ENCODE results near the gene SARS2. TPM values are rescaled to one million over a fixed set of nuclear protein-coding genes. Genes with fewer than 3 reads are reported as not detected.
A peak's percentile ranks its signal among the peaks of the same experiment; 100 is the strongest.

Gene SARS2
- 20.4 and 22.1 TPM in 2 replicates for polyA plus RNA-seq (2013)

- Histone ChIP-seq H3K79me1 (ENCODE audit: low read length) (peaks cover 8% of the 10 kb centered on the region), H3K23ac (ENCODE audit: low read length) (no peak within 1 kb of the TSS), H2AFZ (ENCODE audit: insufficient read depth, low read length, poor library complexity) (peak within 1 kb of the TSS; percentile 78), H3K4me2 (ENCODE audit: low read length) (peak within 1 kb of the TSS; percentile 86), H3K18ac (ENCODE audit: low read length) (peak within 1 kb of the TSS; percentile 68), H2BK12ac (ENCODE audit: low read length) (no peak within 1 kb of the TSS), H3K4me1 (ENCODE audit: control insufficient read depth in 1 of 2, insufficient read depth in 2 of 2, low read length in 2 of 2) (peaks cover 7 to 11% of the 10 kb centered on the region in 2 experiments), H4K91ac (ENCODE audit: low read depth, low read length) (peak within 1 kb of the TSS; percentile 80), H2BK120ac (ENCODE audit: insufficient read depth, low read length, poor library complexity) (peak within 1 kb of the TSS; percentile 59), H3K27ac (ENCODE audit: low read depth, low read length) (peak within 1 kb of the TSS; percentile 82), H3K9ac (ENCODE audit: low read length) (peak within 1 kb of the TSS; percentile 92), H4K12ac (ENCODE audit: low read depth, low read length) (peak within 1 kb of the TSS; percentile 55), H3K4ac (ENCODE audit: low read depth, low read length) (peak within 1 kb of the TSS; percentile 80), H3K4me3 (ENCODE audit: low read depth, low read length) (peak within 1 kb of the TSS; percentile 89), H4K8ac (ENCODE audit: low read depth, low read length) (peak within 1 kb of the TSS; percentile 98), H3K14ac (ENCODE audit: low read length) (peak within 1 kb of the TSS; percentile 10), H3K79me2 (ENCODE audit: control insufficient read depth, insufficient read depth, low read length, poor library complexity) (peaks cover 10% of the 10 kb centered on the region), H2AK5ac (ENCODE audit: low read length) (peak within 1 kb of the TSS; percentile 65), H3K36me3 (ENCODE audit: control insufficient read depth in 1 of 2, insufficient read depth in 2 of 2, low read length in 2 of 2) (peaks cover 24 to 27% of the 10 kb centered on the region in 2 experiments), H3K9me3 (ENCODE audit: insufficient read depth, low read depth, low read length) (peaks cover 7% of the 10 kb centered on the region), H2BK5ac (ENCODE audit: low read depth, low read length, poor library complexity) (peak within 1 kb of the TSS; percentile 64), H3K27me3 (ENCODE audit: insufficient read depth, low read length) (no peaks in the 10 kb centered on the region)
- peak; percentile 93 to 98 for DNase-seq
- no CpG with 5 or more reads among the region's 49 CpGs for WGBS (ENCODE audit: extremely low coverage, insufficient coverage, insufficient read length)
Measured at GRCh38 chr19:38929929-38930775, at the start of gene SARS2. SARS2 (minus strand) TSS chr19:38930763; CDS start chr19:38930736, 27 bp downstream.

GRCh38 chr19:38979812-38980211 is 49.2 kb upstream of the SARS2 start:
- Histone ChIP-seq H2AFZ (ENCODE audit: insufficient read depth, low read length, poor library complexity) (no peak overlapping the region), H3K14ac (ENCODE audit: low read length) (no peak overlapping the region), H2BK12ac (ENCODE audit: low read length) (no peak overlapping the region), H4K8ac (ENCODE audit: low read depth, low read length) (no peak overlapping the region), H3K9me3 (ENCODE audit: insufficient read depth, low read depth, low read length) (peaks cover 6% of the 10 kb centered on the region), H2AK5ac (ENCODE audit: low read length) (no peak overlapping the region), H3K4me3 (ENCODE audit: low read depth, low read length) (no peak overlapping the region), H3K27ac (ENCODE audit: low read depth, low read length) (no peak overlapping the region), H3K9ac (ENCODE audit: low read length) (no peak overlapping the region), H4K12ac (ENCODE audit: low read depth, low read length) (no peak overlapping the region), H3K23ac (ENCODE audit: low read length) (no peak overlapping the region), H3K79me1 (ENCODE audit: low read length) (peaks cover 9% of the 10 kb centered on the region), H4K91ac (ENCODE audit: low read depth, low read length) (no peak overlapping the region), H3K4me2 (ENCODE audit: low read length) (no peak overlapping the region), H3K4ac (ENCODE audit: low read depth, low read length) (no peak overlapping the region), H3K36me3 (ENCODE audit: control insufficient read depth in 1 of 2, insufficient read depth in 2 of 2, low read length in 2 of 2) (no peaks in the 10 kb centered on the region), H2BK5ac (ENCODE audit: low read depth, low read length, poor library complexity) (no peak overlapping the region), H2BK120ac (ENCODE audit: insufficient read depth, low read length, poor library complexity) (no peak overlapping the region), H3K18ac (ENCODE audit: low read length) (no peak overlapping the region), H3K27me3 (ENCODE audit: insufficient read depth, low read length) (no peaks in the 10 kb centered on the region), H3K79me2 (ENCODE audit: control insufficient read depth, insufficient read depth, low read length, poor library complexity) (no peaks in the 10 kb centered on the region), H3K4me1 (ENCODE audit: control insufficient read depth in 1 of 2, insufficient read depth in 2 of 2, low read length in 2 of 2) (peaks cover 7 to 9% of the 10 kb centered on the region in 2 experiments)
- no CpG with 5 or more reads among the region's 5 CpGs for WGBS (ENCODE audit: extremely low coverage, insufficient coverage, insufficient read length)
- no peak for DNase-seq

- Histone ChIP-seq H4K8ac (ENCODE audit: low read depth, low read length) (no peak overlapping the region), H2BK12ac (ENCODE audit: low read length) (no peak overlapping the region), H3K36me3 (ENCODE audit: control insufficient read depth in 1 of 2, insufficient read depth in 2 of 2, low read length in 2 of 2) (no peaks in the 10 kb centered on the region), H4K91ac (ENCODE audit: low read depth, low read length) (no peak overlapping the region), H3K79me1 (ENCODE audit: low read length) (peaks cover 9% of the 10 kb centered on the region), H3K4me2 (ENCODE audit: low read length) (no peak overlapping the region), H4K12ac (ENCODE audit: low read depth, low read length) (no peak overlapping the region), H3K14ac (ENCODE audit: low read length) (no peak overlapping the region), H3K9ac (ENCODE audit: low read length) (no peak overlapping the region), H2BK120ac (ENCODE audit: insufficient read depth, low read length, poor library complexity) (no peak overlapping the region), H3K79me2 (ENCODE audit: control insufficient read depth, insufficient read depth, low read length, poor library complexity) (no peaks in the 10 kb centered on the region), H3K9me3 (ENCODE audit: insufficient read depth, low read depth, low read length) (peaks cover 6% of the 10 kb centered on the region), H3K4me3 (ENCODE audit: low read depth, low read length) (no peak overlapping the region), H2AK5ac (ENCODE audit: low read length) (no peak overlapping the region), H3K18ac (ENCODE audit: low read length) (no peak overlapping the region), H3K23ac (ENCODE audit: low read length) (no peak overlapping the region), H3K27me3 (ENCODE audit: insufficient read depth, low read length) (no peaks in the 10 kb centered on the region), H2BK5ac (ENCODE audit: low read depth, low read length, poor library complexity) (no peak overlapping the region), H2AFZ (ENCODE audit: insufficient read depth, low read length, poor library complexity) (no peak overlapping the region), H3K27ac (ENCODE audit: low read depth, low read length) (no peak overlapping the region), H3K4ac (ENCODE audit: low read depth, low read length) (no peak overlapping the region), H3K4me1 (ENCODE audit: control insufficient read depth in 1 of 2, insufficient read depth in 2 of 2, low read length in 2 of 2) (peaks cover 7 to 9% of the 10 kb centered on the region in 2 experiments)
- no CpG with 5 or more reads among the region's 3 CpGs for WGBS (ENCODE audit: extremely low coverage, insufficient coverage, insufficient read length)
- no peak for DNase-seq
Measured at GRCh38 chr19:38978326-38978689, 47.7 kb upstream of the SARS2 start.

- Histone ChIP-seq H4K12ac (ENCODE audit: low read depth, low read length) (no peak overlapping the region), H3K4me3 (ENCODE audit: low read depth, low read length) (no peak overlapping the region), H3K9me3 (ENCODE audit: insufficient read depth, low read depth, low read length) (peaks cover 6% of the 10 kb centered on the region), H2BK12ac (ENCODE audit: low read length) (no peak overlapping the region), H2AFZ (ENCODE audit: insufficient read depth, low read length, poor library complexity) (no peak overlapping the region), H3K79me1 (ENCODE audit: low read length) (peaks cover 9% of the 10 kb centered on the region), H4K91ac (ENCODE audit: low read depth, low read length) (no peak overlapping the region), H3K27ac (ENCODE audit: low read depth, low read length) (no peak overlapping the region), H3K14ac (ENCODE audit: low read length) (no peak overlapping the region), H3K9ac (ENCODE audit: low read length) (no peak overlapping the region), H3K4ac (ENCODE audit: low read depth, low read length) (no peak overlapping the region), H3K18ac (ENCODE audit: low read length) (no peak overlapping the region), H3K79me2 (ENCODE audit: control insufficient read depth, insufficient read depth, low read length, poor library complexity) (no peaks in the 10 kb centered on the region), H3K27me3 (ENCODE audit: insufficient read depth, low read length) (no peaks in the 10 kb centered on the region), H2BK5ac (ENCODE audit: low read depth, low read length, poor library complexity) (no peak overlapping the region), H2AK5ac (ENCODE audit: low read length) (no peak overlapping the region), H3K4me1 (ENCODE audit: control insufficient read depth in 1 of 2, insufficient read depth in 2 of 2, low read length in 2 of 2) (peaks cover 7 to 9% of the 10 kb centered on the region in 2 experiments), H3K23ac (ENCODE audit: low read length) (no peak overlapping the region), H3K4me2 (ENCODE audit: low read length) (no peak overlapping the region), H3K36me3 (ENCODE audit: control insufficient read depth in 1 of 2, insufficient read depth in 2 of 2, low read length in 2 of 2) (no peaks in the 10 kb centered on the region), H4K8ac (ENCODE audit: low read depth, low read length) (no peak overlapping the region), H2BK120ac (ENCODE audit: insufficient read depth, low read length, poor library complexity) (no peak overlapping the region)
- DNase-seq = no peak
- no CpG with 5 or more reads among the region's 15 CpGs for WGBS (ENCODE audit: extremely low coverage, insufficient coverage, insufficient read length)
Measured at GRCh38 chr19:38977445-38978325, 47.1 kb upstream of the SARS2 start.

All from trophoblast cell (in vitro differentiated cells and primary cell).